PFSK-1 (cell line): ENCODE measurements around the gene ANHX.

Source experiments
- FOXP2 ChIP-seq: optimal IDR thresholded peaks from 2 replicates; pipeline ENCODE3; 2011; ENCODE audit warnings: borderline replicate concordance, control low read depth, inconsistent platforms; ENCODE audit not compliant: insufficient read depth; ENCODE audit errors: extremely low read length, extremely low read depth
- POLR2AphosphoS5 ChIP-seq: IDR thresholded peaks from 2 replicates; pipeline ENCODE4 v1.6.1; 2012; ENCODE audit warnings: low read depth, mild to moderate bottlenecking, control low read depth, low read length, moderate library complexity
- TAF1 ChIP-seq: IDR thresholded peaks from 2 replicates; pipeline ENCODE4 v1.6.1; 2012; ENCODE audit warnings: low read length, control low read depth, borderline replicate concordance; ENCODE audit not compliant: insufficient read depth
- TF ChIP-seq, protein P1 (sequence below), 2 experiments: IDR thresholded peaks; 2 replicates each; pipeline versions ENCODE4 v1.6.1 to v1.8.0; 2011 to 2012; ENCODE audit warnings: low read depth in 2 of 2, low read length in 2 of 2, control low read depth in 1 of 2, inconsistent platforms in 1 of 2, mild to moderate bottlenecking in 1 of 2, moderate library complexity in 1 of 2; ENCODE audit not compliant: insufficient read depth in 1 of 2

GRCh38 chr12:133226690-133227089 lies 9.0 kb downstream of the ANHX start:
- TF ChIP-seq TAF1 (no peak), POLR2AphosphoS5 (no peak), FOXP2 (no peak)
- TF ChIP-seq, protein P1, sequence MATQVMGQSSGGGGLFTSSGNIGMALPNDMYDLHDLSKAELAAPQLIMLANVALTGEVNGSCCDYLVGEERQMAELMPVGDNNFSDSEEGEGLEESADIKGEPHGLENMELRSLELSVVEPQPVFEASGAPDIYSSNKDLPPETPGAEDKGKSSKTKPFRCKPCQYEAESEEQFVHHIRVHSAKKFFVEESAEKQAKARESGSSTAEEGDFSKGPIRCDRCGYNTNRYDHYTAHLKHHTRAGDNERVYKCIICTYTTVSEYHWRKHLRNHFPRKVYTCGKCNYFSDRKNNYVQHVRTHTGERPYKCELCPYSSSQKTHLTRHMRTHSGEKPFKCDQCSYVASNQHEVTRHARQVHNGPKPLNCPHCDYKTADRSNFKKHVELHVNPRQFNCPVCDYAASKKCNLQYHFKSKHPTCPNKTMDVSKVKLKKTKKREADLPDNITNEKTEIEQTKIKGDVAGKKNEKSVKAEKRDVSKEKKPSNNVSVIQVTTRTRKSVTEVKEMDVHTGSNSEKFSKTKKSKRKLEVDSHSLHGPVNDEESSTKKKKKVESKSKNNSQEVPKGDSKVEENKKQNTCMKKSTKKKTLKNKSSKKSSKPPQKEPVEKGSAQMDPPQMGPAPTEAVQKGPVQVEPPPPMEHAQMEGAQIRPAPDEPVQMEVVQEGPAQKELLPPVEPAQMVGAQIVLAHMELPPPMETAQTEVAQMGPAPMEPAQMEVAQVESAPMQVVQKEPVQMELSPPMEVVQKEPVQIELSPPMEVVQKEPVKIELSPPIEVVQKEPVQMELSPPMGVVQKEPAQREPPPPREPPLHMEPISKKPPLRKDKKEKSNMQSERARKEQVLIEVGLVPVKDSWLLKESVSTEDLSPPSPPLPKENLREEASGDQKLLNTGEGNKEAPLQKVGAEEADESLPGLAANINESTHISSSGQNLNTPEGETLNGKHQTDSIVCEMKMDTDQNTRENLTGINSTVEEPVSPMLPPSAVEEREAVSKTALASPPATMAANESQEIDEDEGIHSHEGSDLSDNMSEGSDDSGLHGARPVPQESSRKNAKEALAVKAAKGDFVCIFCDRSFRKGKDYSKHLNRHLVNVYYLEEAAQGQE (IDR thresholded peaks at IDR 0.05; ENCODE audit: insufficient read depth in 1 of 2, low read depth in 2 of 2, low read length in 2 of 2): no peak
